ENCODE data around the gene WNT3A.
"Not testable (repeated sequence)": the region's sequence is repeated elsewhere in the genome, so short reads cannot be mapped to it uniquely, and the experiment has no call there.

Gene WNT3A

DNA sequence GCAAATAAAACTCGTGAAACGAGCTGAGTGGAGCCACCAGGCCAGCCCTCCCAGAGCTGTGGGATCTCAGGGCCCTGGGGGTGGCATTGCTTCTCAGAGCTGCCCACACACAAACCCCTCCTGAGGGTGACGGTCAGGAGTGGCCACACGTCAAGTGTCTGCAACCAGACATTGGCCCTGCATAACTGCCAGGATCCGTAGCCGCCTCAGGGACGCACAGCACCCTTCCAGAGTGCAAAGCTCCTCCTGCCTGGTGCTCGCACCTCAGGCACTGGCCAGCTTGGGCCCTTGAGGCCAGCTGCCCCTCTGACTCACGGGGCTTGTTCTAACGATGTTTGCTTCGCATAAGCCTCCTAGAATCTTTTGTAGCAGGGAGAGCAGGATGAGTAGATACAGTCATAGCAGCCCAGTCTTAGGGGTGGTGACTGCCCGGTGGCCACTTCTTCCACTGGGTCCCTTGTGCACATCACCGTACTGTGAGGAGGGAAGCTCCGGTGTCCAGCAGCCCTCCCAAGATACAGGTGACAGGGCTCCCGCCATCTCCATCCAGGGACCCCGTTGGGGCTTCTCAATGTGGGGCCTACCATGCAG is 5.0 kb downstream of the WNT3A start:
- DNase-seq (ENCODE audit: low read depth in 2 of 3, low spot score in 1 of 3) = no peak

DNA sequence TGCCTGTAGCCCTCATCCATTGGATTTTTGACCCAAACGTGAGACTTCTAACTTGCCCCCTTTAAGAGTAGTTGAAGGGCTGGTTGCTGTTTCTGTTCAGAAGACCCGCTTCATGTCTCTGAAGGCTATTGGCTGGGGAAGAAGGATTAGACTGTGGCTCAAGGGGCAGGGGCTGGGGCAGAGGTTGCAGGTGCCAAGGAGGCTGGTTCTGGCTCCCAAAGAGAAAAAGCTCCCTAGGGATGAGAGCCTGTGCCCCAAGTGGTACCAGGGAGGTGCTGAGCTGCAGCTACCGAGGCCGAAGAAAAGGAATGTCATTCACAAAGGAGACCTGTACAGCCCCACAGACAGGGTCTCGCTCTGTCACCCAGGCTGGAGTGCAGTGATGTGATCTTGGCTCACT is 5.8 kb downstream of the WNT3A start:
- DNase-seq (ENCODE audit: low read depth in 2 of 3, low spot score in 1 of 3) = no peak

DNA sequence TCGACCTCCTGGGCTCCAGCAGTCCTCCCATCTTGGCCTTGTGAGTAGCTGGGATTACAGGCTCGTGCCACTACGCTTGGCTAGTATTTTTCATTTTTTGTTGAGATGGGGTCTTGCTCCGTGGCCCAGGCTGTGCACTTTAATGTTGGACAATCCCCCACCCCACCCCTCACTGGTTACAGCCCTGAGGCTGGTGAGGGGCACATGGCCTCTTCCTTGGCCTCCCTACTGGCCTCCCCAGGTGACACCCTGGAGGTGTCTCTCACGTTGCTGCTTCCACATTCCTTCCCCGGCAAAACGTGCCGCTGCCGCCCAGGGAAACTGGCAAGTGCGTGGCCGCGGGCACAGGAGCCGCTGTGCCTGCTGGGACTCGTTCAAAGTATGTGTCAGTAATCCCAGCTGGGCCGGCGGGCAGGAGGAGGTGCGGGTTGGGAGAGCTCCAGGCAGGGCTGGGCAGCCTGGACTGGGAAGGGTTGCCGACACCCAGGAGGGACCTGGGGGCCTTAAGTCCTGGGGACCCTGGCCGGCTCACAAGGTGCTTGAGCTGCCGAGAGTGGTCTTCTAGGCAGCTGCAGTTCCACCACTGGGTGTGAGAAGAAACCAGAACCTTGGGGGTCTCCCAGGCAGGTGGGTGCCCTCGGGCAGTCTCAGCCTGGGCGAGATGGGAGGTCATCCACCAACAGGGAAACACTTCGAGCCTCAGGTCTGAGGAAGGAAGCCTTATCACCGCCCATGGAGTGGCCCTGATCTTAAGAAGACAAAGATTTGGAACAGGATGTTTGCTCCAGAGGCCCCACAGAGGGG is 6.5 kb downstream of the WNT3A start:
- no peak for DNase-seq (ENCODE audit: low read depth in 2 of 3, low spot score in 1 of 3)

DNA sequence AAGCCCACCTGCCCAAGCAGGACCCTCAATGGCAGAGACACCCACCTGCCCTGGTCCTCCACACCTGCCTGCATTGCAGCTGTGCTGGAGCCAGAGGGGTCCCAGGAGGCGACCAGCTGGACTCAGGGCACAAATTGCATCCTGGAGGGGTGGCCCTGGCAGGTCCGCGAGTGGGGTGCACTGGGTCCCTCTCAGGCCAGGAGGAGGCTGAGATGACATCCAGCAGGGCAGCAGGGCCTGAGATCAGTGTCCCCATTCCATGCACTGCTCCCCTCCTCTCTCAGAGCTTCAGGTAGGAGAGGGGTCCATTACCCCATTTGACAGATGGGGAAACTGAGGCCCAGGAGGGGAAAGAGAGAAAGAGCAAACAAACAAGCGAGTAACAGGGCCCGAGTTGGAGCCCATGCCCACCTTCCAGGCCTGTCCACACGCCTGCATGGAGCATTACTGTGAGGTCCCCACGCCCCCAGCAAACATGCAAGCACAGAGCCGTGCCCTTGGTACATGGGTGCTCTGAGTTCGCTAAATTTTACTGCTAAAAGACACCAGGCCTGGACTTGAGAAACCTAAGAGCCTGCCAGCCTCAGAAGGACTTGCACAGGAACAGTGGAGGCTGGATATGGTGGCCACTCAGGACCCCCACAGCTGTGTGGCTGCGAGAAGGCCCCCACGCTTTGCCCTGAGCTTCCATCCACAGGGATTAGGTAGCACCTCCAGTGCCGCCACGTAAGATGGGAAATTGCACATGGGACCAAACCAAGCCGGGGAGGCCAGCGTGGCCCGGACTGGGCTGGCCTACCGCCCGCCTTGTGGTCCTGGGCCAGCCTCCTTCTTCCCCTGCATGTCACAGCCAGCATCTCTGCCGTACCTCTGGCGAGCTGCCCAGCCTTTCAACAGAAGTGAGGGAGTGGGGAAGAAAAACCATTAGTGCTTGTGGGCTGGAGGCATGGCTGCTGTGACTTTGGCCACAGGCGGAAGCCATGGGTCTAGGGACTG is 7.4 kb downstream of the WNT3A start:
- DNase-seq (ENCODE audit: low read depth in 2 of 3, low spot score in 1 of 3) = no peak

DNA sequence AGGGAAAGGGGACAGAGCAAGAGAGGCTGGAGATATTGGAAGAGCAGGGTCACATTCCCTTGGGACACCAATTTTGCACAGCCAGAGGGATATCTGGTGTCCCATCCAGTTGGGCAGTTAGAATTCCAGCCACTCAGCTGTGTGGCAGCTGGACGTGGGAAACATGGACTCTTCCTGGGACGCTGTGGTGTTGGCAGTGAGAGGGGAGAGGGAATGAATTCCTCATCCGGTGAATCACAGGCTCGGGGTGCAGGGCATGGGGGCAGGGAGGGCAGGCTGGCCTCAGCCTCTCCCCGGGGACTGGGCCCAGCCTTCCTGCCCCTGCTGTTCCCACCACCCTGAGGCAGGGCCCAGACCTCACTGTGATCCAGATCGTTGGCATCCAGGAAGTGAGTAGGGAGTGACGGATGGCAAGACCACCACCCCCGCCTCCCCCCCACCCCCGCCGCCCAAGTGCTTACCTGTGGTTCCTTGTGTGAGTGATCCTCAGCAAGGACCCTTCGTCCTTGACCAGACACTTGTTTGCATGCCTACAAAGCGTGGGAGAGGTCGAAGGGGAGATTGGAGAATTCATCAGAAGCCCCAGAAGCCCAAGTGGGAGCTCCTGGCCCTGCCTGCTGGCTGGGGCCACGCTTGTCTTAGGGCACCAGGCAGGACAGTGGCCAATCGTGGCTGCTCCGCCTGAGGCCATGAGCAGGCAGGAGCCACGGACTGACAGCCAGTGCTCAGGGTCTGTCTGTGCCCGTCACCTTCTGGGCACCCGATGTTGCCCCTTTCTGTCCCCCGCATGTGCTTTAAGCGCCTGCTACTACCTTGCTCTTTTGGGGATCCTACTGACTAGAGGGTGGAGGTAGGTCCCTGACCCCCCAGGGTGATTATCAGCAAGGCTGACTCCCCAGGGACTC is 8.7 kb downstream of the WNT3A start:
- DNase-seq (ENCODE audit: low read depth in 2 of 3, low spot score in 1 of 3) = no peak

DNA sequence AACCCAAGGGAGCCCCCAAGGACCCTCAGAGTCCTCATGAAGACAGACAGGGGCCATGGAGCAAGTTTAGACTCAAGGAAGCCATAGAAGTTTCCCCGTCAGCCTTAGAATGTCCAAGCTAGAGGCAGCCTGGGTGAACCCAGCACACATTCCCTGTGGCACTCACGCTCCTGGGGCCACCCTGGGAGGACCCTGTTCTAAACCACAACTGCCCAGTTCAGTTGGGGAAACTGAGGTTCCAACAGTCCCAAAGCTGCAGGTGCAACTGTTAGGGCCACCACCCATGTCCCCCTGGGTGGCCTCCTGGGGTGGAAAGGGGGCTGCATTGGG is 9.3 kb downstream of the WNT3A start:
- DNase-seq (ENCODE audit: low read depth in 2 of 3, low spot score in 1 of 3) = no peak

DNA sequence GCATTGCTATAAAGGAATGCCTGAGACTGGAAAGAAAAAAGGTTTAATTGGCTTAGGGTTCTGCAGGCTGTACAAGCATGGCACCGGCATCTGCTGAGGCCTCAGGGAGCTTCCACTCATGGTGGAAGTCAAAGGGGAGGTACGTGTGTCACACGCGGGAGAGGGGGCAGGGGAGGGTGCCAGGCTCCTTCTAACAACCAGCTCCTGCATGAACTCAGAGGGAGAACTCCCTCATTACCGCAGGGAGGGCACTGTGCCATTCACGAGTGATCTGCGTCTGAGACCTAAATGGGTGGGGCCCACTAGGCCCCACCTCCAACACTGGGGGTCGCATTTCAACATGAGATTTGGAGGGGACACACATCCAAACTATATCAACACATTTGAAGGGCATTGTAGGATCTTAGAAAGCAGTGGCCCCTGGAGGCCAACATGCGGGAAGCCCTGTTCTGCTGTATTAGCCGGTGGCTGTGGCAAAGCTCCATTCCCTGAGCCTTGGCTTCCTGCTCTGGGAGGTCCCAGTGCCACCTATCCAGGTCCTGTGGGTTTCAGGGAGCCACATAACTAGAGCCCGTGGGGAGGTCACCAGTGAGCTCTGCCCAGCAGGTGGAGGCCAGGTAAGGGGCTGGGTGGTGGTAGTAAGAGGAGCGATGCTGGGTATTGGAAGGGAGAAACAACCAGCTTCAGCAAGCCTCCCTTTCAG is 10.0 kb downstream of the WNT3A start:
- no peak for DNase-seq (ENCODE audit: low read depth in 2 of 3, low spot score in 1 of 3)

DNA sequence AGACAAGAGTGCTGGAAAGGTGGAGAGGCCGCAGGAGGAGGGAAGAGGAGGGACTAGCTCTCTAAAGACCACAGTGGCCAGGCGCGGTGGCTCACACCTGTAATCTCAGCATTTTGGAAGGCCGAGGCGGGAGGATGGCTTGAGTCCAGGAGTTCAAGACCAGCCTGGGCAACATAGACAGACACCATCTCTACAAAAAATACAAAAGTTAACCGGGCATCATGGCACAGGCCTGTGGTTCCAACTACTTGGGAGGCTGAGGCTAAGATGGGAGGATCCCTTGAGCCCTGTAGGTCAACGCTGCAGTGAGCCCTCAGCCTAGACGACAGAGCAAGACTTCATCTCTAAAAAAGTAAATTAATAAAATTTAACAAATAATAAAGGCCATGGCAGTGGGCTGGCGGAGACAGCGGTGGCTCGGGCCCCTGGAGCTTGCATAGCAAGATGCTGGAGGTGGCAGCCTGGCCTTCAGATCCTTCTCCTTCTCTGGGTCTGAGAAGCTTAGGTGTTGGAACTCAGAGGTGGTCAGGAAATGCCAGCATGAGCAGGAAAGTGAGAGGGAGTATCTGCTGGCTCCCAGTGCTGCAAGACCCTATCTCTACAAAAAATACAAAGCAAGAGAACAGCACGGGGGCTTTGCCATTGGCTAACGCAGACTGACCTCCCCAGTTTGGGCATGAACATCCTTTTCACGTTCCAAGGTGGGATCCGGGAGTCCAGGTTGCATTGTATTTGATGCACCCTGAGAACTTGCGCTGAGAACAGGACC is 10.7 kb downstream of the WNT3A start:
- DNase-seq (ENCODE audit: low read depth in 2 of 3, low spot score in 1 of 3) = no peak

DNA sequence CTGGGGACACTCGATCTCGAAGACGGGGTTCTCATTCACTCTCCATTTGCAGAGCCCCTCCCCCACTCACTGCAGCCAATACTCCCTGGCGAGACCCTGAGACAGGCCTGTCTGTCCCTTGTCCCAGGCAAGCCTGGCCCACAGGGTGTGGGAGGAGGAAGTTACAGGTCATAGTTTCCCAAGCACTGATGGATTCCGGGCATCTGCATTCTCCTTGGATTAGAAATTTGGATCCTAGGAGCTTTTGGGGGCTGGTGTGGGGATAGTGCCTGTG is 11.3 kb downstream of the WNT3A start:
- no peak for DNase-seq (ENCODE audit: low read depth in 2 of 3, low spot score in 1 of 3)

DNA sequence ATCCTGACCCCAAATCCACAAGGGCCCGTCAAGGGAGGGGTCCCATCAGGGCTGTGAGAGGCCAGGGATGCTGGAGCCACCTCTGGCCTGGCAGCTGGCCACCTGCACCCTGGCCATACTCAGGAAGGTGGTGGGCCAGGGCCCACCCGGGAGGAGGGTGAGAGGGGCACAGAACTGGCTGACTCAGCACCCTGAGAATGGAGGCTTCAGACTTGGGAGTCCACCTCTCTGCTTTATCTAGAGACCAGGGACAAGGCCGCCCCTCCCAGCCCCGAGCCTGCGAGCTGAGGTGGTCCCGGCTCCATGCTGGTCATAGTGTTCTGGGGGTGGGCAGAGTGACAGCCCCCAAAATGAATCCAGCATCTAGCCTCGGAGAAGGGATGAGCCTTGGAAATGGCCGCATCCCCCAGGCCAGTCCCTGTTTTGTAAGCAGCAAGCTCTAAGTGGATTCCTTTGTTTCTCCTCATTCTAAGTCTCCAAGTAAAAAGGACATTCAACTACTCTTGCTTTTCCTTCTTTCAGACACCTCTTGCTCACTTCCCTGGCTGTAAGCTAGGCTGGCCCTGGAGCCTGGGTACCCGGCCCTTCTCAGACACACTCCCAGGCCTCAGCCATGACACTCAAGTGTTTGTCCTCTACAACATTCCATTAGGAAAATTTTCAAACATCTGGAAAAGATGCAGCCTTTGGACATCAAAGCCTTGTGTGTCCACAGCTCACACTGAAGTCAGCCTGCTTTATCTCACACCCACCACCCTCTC is 12.3 kb downstream of the WNT3A start:
- no peak for DNase-seq (ENCODE audit: low read depth in 2 of 3, low spot score in 1 of 3)

DNA sequence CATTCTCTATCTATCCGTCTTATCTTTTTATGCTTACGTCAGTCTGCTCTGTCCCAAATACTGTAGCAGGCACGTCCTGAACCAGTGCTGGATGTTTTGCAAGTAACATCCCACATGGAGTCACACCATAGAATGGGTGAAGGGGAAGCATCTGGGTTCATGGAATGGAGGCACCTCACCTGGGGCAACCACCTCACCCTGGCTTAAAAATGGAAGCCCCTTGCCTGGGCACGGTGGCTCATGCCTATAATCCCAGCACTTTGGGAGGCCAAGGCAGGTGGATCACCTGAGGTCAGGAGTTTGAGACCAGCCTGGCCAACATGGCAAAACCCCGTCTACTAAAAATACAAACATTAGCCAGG is 12.9 kb downstream of the WNT3A start:
- not testable (repeated sequence) for DNase-seq (ENCODE audit: low read depth in 2 of 3, low spot score in 1 of 3)

DNA sequence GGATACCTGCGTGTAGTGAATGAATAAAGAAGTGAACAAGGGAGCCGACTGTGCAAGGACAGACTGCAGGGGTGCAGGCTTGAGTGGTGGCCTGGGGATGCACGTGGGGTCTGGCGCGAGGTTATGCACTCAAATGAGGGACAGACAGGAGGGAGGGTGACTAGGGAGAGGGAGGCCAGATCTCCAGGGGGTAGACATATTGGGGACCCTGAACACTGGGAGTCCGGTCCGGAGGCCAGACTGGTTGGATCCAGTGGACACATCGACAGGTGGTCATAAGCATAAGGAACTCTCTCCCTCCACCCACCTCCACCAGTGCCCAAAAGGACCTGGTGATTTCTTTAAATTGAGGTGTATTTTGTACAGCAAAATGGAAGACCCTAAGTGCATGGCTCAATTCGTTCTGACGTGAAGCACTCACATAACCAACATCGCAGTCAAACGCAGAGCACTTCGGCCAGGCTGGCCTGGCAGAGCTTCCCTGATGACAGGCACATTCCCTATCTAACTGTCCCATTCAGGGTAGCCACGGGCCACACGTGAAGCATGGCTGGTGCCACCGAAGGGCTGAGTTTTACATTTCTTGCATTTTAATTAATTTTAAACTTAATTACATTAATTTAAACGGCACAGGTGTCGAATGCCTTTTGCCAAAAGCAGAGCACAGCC is 14.0 kb downstream of the WNT3A start:
- no peak for DNase-seq (ENCODE audit: low read depth in 2 of 3, low spot score in 1 of 3)

DNA sequence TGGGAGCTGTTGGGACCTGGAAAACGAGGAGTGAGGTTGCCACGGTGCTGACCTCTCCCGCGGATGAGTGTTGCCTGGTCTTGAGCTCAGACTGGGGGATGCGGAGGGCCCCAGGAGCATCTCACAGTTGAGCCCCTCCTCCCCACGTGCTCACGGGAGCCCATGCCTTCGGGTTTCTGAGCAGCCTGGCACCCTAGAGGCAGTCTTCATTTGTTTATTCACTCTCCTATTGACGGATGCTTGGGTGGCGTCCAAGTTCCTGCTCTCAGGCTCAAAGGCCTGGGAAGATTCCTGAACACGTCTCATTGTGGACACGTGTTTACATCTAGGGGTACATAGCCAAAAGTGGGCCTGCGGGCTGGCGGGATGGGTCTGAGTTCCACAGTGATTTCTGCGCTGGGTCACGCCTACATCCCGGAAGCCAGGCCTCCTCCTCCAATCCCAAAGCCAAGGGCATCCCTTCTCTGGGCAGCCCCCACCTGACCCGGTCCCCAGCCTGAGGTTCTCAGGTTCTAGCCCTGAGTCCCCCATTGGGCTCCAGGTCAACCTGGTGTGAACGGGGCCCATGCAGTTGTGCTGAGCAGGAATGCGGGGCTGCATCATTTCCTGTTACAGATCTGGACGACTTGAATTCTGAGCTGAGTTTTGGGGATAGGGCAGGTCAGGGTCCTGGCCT is 14.7 kb downstream of the WNT3A start:
- DNase-seq (ENCODE audit: low read depth in 2 of 3, low spot score in 1 of 3) = no peak

DNA sequence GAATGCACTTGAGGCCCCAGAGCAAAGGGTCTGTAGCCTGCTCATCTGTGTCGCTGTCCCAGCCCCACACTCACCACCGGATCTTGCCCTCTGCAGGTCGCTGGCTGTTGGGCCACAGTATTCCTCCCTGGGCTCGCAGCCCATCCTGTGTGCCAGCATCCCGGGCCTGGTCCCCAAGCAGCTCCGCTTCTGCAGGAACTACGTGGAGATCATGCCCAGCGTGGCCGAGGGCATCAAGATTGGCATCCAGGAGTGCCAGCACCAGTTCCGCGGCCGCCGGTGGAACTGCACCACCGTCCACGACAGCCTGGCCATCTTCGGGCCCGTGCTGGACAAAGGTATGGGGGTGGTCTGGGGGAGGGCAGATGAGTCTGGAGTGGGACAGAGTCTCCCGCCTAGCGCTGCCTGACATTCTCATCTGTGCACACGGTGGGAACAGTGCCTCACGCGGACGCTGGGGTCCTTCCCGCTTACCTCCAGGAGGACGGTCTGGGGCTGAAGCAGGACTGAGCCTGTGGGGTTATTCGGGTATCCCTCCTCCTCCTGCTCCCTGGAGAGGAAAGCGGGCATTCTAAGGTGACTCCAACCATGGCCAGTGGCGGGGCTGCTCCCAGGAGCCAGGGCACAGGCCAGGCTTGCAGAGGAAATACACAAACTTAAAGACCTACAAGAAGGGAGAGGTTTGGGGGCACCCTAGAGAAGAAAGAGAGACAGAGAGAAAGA is 15.9 kb downstream of the WNT3A start:
- no peak for DNase-seq (ENCODE audit: low read depth in 2 of 3, low spot score in 1 of 3)

DNA sequence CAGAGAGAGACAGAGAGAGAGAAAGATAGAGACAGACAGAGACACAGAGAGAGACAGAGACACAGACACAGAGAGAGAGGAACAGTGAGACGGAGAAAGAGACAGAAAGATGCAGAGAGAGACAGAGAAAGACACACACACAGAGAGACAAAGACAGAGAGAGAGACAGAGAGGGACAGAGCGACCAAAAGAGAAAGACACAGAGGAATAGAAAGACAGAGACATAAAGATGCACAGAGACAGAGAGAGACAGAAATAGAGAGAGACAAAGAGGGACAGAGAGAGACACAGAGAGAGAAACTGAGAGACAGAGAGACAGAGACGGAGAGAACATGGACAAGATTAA is 16.5 kb downstream of the WNT3A start:
- no peak for DNase-seq (ENCODE audit: low read depth in 2 of 3, low spot score in 1 of 3)

DNA sequence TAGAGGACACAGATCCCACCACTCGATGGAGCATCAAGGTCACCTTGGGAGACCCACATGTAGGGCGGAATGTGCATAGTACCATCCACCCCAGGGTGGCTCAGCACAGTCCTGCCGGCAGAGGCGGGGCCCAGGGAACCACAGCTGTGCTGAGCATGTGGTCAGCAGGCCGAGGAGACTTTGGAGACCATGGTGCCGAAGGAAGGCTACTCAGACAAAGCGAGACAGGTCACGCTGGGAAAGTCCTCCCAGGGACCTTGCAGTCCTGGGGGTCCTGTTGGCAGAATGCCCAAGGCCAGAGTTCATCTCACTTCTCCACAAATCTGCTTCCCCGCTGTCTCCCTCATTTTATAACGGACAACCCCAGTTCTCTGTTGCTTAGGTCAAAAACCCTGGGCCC is 22.5 kb downstream of the WNT3A start:
- DNase-seq (ENCODE audit: low read depth in 2 of 3, low spot score in 1 of 3) = no peak

DNA sequence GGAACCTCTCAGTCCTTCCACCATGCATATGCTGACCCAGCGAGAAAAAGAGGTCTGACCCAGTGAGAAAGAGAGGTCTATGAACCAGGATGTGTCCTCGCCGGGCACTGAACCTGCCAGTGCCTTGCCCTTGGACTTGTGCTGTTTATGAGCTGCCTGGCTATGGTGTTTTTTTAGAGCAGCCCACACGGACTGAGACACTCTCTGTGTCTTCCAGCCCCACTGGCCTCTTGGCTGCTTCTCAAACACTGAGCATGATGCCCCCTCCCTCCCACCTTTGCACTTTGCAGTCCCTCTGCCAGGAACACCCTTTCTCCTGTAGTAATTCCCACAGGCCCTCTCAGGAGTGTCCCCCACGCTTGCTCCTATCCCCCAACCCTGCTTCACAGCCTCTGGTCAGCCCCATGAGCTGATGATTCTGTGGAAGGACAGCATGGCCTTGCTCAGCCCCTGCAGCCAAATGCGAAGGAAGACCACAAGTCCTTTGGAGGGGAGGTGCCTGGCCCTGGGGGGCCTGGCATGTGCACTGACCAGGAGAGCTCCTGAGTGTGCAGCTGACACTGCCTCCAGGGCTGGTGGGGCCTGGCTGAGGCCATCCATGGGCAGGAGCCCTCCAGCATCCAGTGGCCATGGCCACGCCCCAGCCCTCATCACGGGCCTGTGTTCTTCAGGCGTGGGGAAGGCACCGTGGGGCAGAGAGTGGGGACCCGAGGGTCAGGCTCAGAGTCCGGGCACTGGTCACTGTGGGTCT is 23.8 kb downstream of the WNT3A start:
- no peak for DNase-seq (ENCODE audit: low read depth in 2 of 3, low spot score in 1 of 3)
